Body of pancreas (tissue), 4 donors: ENCODE results near the gene TAS2R31.
"Not testable (repeated sequence)": the region's sequence is repeated elsewhere in the genome, so short reads cannot be mapped to it uniquely, and the experiment has no call there.

Experiments used
- CTCF ChIP-seq, 7 experiments: fragments of 450-650 bp in 4 of 7; fragments of 200-600 bp in 3 of 7; sonication (generic) in 3 of 7; IDR thresholded peaks; one replicate each; pipeline ENCODE4 v1.5.1; 2016 to 2019; ENCODE audit warnings: antibody characterized with exemption in 7 of 7
- POLR2A ChIP-seq, 3 donors: fragments of 450-650 bp; IDR thresholded peaks; one replicate each; pipeline ENCODE4 v1.6.1; 2016; ENCODE audit warnings: antibody characterized with exemption in 3 of 3, mild to moderate bottlenecking in 2 of 3

- TF ChIP-seq POLR2A, CTCF (IDR thresholded peaks at IDR 0.05): not testable (repeated sequence)
Measured at GRCh38 chr12:11041366-11041765, 10.2 kb upstream of the TAS2R31 start.
